Activated CD4-positive, CD25-positive, alpha-beta regulatory T cell treated with anti-CD3 and anti-CD28 coated beads, Interleukin-2, amount 50 U/mL, for 24 hours (primary cell): Measurements from ENCODE around the gene FAHD1.
A peak's percentile ranks its signal among the peaks of the same experiment; 100 is the strongest.
"Not testable (repeated sequence)": the region's sequence is repeated elsewhere in the genome, so short reads cannot be mapped to it uniquely, and the experiment has no call there.

ENCODE experiments used
- ATAC-seq, 2 donors: fragments of 150-1000 bp; cut with Tn5 transposase; one replicate each; pipeline ENCODE4 v1.10.0; 2021; ENCODE audit warnings: mild to moderate bottlenecking in 1 of 2, moderate library complexity in 1 of 2

Gene FAHD1

DNA sequence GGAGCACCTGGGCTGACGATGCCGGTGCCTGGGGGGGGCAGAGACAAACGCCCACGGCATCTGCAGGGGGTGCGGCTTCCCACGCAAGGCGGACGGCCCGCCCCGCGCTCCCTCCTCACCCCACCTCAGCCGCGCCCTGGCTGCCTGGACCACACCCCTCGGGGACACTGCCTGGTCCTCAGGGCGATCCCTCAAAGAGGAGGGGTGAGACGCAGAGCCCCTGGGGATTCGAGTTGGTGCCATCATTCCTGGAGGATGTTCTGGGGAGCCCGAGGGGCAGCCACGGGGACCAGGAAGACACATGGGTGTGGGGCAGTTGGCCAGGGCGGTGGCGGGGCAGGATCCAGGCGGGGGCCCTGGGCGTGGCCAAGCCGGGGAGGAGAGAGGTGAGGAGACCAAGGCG, 37.4 kb upstream of the FAHD1 start:
- ATAC-seq: no peak

DNA sequence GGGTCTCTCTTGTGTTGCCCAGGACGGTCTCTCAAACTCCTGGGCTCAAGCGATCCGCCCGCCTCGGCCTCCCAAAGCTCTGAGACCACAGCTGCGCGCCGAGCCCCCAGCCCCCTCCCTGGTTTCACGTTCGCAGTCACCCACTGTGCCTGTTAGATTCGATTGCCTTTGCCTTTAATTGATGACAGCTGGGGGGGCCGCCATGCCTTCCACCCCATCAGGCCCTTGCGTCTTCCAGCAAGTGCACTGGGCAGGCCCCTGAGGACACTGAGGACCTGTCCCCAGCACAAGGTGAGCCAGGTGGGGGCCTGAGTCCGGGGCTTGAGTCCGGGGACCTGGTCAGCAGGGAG, 36.8 kb upstream of the FAHD1 start:
- ATAC-seq: no peak

DNA sequence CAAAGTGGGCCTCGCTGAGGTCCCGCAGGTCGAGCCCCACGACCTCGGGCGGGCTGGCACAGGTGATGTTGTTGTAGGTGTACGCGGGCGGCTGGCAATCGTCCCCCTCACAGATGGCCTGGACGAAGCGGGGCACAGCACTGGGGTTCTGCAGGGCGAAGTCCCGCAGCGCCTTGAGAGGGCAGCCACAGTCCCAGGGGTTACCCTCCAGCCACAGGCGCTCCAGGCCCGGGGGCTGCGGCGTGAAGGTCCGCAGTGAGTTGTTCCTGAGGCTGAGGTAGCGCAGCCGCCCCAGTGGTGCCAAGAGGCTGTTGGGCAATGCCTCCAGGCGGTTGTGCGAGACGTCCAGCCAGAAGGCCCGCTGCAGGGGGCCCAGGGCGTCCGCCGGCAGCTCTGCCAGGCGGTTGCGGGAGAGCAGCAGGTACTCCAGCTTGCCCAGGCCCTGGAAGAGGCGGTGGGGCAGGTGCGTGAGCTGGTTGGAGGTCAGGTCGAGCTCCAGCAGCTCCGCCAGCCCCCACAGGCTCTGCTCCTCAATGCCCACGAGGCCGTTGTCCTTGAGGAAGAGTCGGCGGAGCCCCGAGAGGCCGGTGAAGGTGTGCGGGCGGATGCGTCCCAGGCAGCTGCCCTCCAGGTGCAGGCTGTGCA, 36.3 kb upstream of the FAHD1 start:
- ATAC-seq: no peak

DNA sequence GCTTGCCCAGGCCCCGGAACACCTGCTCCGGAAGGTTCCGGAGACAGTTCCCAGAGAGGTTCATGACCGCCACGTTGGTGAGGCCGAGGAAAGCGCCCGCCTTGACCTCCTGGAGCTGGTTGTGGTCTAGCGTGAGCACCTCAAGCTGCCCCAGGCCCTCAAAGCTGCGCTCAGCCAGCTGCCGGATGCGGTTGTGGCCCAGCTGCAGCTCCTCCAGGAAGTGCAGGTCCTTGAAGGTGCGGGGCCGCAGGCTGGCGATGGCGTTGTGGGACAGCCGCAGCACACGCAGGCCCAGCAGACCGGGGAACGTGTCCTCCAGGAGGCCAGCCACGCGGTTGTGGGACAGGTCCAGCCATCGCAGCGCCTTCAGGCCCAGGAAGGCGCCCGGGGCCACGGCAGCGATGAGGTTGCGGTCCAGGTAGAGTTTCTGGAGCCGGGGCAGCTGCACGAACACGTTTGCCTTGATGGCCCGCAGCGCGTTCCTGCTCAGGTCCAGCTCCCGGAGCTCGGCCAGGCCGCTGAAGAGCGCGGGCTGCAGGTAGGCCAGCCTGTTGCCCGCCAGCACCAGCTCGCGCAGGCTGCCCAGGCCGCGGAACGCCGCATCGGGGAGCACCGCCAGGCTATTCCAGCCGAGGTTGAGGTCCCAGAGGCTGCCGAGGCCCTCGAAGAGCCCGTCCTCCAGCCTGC, 35.6 kb upstream of the FAHD1 start:
- no peak for ATAC-seq

DNA sequence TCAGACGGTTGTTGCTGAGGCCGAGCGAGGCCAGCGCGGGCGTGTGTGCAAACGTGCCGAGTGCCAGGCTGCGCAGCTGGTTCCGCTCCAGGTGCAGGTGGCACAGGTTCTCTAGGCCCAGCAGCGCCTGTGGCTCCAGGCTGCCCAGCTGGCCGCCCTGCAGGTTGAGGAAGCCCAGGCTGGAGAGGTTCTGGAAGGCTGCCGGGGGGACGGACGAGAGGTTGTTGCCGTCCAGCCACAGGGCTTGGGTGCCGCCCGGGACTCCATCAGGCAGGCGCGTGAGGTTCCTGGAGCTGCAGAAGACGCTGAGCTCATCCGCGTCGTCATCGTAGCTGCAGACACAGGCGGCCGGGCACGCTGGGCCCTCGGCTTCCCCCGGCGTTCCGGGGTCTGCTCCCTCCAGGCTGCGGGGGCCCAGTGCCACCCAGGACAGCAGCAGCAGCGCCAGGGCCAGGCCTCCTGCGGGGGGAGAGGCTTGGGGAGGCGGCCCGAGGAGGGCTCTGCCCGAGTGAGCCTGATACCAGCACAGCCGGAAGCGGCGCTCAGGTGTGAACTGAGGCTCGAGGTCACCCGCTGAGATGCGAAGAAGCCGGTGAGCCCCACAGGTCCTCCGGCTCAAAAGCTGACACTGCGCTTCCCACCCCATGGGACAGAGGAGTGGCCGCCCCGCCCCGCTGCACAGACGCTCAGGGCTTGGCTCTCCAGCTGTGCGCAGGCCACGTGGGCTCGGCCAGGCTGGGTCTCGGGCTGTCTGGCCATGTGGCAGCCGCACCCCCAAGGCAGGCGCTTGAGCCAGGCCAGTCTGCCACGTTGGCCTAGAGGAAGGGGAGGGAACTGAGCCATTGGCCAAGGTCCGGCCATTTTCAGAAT, 34.8 kb upstream of the FAHD1 start:
- ATAC-seq: no peak

DNA sequence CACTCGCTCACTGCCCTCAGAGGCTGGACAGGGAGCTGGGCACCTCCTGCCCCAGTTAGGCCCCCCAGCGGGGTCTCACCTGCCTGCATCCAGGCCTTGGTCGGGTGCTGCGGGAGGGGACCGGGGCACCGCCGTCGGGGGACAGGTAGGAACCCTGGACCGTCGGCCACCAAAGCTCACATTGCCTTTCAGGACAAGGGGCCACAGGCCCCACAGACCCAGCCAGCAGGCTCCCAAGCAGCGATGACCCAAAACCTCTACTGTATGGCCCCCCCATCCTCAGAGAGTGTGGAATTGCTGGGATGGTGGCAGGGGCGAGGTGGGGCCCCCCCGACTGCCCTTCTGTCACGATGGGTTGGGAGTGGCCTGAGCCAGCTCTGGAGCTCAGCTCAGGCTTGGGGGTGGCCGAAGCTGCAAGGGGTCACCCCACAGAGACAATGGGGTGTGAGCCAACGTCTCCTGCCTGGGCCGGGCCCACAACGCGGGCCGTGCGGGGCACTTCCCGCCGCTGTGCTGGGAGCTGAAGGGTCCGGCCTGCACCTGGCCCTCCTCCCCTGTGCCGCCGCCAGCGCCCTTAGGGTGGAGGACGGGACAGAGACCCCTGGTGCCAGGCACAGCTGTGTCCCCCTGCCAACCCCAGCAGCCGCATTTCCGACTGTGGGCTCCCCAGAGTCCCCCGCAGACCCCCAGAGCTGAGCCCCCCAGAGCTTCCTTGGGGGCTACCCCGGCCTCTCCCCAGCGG, 34.0 kb upstream of the FAHD1 start:
- no peak for ATAC-seq

DNA sequence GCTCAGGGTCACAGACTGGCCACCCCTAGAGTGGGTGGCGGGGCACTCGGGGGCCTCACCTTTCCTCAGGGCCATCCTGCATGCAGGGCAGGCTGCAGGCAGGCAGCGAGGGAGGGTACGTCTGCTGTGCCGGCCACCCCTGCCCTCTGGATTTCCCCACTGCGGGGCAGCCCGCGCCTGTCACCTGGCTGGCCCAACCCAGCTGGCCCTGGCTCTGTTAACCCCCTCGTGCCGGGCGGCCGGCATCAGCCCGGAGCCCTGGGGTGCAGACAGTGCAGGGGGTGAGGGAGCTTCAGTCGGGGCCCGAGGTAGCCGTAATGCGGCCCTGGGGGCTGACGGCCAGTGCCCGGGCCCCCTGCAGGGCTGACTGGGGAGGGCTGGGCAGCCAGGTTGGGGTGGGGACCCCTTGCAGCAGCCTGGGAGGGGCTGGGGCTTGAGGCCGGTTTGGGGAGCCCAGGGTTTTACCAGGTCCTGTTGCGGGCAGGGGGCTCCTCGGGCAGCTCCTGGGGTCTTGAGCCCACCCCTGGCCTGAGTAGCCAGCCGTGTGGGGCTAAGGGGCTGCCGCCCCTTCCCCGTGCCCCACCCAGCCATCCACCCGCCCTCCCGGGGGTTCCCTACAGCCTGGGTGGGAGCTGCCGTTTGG, 33.3 kb upstream of the FAHD1 start, which contains the start of gene IGFALS:
Gene IGFALS (minus strand): TSS at position 128 of the 643 bp plus-strand sequence. CDS start 53 bp downstream, at position 75.
- no peak for ATAC-seq

DNA sequence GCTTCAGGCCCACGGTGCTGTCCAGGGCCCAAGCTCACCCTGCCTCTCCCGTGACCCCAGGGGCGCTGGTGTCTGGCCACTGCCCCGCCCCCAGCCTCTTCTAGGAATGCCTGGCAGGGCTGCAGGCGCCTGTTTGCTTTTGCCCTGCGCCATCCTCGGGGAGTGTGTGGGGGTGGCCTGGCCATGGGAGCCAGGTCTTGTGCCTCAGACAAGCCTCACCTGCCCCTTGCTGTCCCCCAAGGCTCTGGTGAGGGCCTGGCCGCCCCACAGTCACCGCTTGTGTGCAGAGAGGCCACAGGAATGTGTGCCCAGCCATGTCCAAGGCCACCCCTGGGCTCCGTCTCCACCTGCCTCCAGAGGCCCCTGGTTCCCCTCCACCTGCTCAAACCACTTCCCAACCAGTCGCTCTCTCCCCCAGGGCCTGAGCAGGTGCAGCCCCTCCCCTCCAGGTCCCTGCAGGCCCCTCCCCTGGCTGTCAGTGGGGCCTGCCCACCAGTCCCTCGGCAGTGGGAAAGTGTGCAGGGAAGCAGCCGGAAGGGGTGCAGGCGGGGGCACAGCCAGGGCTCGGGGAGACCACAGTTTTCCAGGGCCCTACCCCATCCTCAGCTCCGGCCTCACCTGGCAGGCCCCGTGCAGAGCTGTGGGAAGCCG, 32.7 kb upstream of the FAHD1 start:
- no peak for ATAC-seq

DNA sequence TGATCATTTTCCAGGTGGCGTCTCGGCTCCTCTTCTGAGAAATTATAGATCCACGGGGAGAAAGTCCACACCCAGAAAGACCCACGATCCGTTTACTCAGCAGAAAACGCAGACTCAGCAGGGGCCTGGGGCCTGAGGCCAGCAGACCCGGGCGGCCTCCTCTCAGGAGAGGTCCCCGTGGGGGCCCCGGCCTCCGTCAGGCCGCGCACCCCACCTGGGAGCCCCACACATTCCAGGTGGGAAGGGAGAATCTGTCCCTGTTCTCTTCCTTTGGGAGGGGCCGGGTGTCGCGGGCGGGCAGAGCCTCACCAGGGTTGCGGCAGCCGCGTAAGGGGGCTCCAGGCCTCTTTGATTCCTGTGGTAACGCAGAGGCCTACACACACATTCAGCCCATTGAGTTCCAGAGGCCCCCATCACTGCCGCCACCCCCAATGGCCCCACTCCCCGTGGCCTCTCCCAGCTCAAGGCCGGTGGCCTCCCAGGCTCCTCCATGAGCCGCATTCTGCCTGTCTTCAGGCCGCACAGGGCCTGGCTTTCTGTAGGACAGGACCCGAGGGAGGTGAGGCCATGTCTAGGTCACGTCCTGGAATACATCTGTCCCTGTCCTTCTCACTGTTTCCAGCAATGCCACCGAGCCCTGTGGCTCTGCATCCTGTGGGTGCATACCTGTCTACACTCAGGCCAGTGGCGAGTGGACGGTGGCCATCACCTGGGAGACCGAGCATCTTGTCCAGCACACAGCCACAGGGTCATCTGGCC, 31.9 kb upstream of the FAHD1 start:
- ATAC-seq: no peak

DNA sequence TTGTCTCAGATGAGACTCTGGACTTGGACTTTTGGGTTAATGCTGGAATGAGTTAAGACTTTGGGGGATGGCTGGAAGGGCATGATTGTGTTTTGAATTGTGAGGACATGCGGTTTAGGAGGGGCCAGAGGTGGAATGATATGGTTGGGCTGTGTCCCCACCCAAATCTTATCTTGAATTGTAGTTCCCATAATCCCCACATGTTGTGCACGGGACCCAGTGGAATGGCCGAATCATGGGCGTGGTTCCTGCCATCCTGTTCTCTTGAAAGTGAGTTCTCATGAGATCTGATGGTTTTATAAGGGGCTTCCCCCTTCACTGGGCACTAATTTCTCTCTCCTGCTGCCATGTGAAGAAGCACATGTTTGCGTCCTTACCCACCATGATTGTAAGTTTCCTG, 27.7 kb upstream of the FAHD1 start:
- not testable (repeated sequence) for ATAC-seq

DNA sequence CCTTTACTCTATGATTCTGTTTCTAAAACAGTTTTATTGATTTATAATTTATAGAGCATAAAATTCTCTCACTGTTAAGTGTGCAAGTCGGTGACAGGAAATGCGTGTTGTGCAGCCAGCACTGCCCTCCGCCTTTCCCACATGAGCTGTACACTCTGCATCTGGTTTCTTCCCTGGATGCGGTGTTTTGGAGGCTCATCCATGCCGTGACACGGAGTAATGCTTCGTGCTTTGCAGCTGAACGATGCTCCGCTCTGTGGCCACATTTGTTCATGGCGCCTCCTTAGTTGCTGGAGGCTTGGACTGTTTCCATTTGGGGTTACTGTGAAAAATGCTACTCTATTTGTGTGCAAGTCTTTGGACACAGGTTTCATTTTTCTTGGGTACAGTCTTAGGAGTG, 26.3 kb upstream of the FAHD1 start:
- ATAC-seq: no peak

DNA sequence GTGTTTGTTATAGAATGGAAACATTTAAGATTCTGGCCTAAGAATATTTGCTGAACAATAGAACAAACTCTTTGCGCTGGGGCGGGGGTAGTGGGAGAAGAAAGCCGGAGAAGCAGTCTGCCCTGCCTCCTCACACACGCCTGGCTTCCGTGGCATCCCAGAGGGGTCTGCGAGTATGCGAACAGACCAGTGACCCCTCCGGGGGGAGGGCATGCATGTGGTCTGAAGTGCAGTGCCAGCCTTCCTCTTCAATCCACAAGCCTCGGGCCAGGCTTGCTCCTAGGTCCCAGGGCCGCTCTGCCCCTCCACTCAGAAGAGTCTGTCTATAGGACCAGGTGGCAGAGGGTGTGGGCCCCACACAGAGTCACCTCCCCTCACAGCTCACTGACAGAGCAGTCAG, 19.4 kb upstream of the FAHD1 start:
- ATAC-seq: no peak

DNA sequence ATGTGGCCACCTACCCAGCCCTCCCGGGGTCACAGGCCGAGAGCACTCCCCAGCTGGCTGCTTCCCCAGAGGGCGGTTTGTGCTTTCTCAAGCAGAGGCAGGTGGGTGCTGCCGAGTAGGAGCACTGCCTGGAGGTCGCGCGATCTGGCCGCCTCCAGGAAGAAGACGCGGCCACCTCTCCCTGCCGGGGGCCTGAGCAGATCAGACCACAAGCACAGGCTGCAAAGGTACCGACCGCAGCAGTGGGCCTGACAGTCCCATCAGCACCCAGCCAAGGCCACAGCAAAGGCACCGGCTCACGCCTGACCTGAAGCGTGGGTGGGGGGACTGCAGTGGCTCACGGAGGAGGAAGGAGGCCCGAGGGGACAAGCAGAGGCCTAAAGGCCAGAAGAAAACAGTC, 18.3 kb upstream of the FAHD1 start:
- no peak for ATAC-seq

DNA sequence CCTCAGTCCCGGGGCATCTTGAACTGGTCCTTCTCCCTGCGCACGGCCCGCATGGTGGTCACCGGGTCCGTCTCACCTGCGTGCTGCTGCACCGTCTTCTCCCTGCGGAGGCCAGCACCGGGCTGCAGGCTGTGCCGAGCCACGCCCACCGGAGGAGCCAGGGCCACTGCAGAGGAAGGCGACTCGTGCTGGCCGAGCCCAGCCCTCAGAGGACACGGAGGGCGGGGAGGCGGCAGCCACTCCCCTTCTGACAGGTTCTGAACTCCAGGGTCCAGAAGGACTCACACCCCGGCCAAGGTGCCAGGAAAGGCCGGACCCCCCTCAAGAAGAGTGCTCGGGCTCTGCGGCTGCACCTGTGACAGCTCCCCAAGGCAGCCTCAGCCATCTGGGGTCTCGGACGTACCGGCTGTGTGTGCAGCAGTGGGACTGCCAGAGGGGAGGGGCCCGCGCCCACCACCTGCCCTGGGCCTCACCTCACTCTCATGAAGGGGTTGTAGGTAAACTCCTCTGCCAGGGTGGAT, 17.7 kb upstream of the FAHD1 start:
- no peak for ATAC-seq

DNA sequence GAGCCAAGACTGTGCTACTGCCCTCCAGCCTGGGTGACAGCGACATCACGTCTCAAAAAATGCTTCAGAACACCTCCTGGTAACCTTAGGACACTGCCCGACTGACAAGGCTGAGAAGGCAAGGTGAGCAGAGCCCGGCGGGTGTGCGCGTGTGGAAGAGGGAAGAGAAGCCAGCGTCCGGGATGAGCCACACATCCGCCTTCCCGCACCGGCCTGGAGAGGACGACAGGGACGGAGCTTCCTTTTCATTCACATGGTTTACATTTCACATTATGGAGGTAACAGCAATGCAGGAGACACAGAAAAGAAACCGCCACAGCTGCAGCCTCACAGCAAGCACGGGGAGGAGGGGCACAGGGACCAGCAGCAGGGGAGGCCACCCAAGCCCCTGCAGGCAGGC, 16.9 kb upstream of the FAHD1 start:
- ATAC-seq: no peak

DNA sequence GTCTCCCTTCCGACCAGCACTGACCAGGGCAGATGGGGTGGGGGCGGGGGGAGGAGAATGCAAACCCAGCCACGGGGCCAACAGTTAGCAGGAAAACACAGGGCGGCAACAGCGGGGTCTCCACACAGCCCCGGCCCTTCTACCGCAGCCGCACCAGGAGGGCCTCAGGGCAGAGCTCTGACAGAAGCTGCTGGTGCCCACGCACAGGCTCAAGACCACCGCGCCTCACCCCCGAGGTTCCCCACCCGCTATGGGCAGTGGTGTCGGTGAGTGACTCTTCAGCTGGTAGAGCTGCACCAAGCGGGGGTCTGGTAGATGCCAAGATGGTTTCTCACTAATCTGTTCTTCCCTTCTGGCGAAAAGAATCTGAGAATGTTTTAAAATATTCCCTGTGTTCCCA, 16.5 kb upstream of the FAHD1 start:
- ATAC-seq: no peak

DNA sequence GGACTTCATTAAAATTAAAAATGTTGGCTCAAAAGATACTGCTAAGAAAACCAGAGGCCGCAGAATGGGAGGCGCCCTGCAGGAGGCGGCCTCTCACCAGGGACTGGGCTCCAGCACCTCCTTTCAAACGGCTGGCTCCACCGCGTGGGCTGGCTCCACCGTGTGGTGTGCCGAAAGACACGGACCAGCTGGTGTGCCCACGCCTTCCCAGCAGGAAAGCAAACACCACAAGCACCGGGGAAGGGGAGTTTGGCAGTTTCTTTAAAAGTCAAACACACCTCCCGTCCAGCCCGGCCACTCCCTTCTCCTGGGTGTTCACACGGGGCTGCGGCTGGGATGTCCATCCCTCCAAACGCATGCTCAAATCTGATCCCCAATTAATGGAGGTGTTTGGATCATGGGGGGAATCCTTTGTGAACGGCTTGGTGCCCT, 14.3 kb upstream of the FAHD1 start:
- peak; percentile 41 to 51 for ATAC-seq

DNA sequence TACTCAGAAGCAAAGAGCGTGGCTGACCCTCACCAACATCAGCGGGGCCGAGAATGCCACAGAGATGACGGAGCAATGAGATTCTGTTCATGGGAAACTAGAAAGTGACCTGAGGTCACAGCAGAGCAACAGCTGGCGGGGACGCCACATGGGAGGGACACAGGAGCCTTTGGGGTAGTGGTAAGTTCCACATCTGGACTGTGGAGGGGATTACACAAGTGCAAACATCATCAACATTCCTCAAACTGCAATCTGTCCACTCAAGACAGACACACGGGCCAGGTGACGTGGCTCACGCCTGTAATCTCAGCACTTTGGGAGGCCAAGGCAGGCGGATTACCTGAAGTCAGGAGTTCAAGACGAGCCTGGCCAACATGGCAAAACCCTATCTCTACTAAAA, 11.5 kb upstream of the FAHD1 start:
- no peak for ATAC-seq

DNA sequence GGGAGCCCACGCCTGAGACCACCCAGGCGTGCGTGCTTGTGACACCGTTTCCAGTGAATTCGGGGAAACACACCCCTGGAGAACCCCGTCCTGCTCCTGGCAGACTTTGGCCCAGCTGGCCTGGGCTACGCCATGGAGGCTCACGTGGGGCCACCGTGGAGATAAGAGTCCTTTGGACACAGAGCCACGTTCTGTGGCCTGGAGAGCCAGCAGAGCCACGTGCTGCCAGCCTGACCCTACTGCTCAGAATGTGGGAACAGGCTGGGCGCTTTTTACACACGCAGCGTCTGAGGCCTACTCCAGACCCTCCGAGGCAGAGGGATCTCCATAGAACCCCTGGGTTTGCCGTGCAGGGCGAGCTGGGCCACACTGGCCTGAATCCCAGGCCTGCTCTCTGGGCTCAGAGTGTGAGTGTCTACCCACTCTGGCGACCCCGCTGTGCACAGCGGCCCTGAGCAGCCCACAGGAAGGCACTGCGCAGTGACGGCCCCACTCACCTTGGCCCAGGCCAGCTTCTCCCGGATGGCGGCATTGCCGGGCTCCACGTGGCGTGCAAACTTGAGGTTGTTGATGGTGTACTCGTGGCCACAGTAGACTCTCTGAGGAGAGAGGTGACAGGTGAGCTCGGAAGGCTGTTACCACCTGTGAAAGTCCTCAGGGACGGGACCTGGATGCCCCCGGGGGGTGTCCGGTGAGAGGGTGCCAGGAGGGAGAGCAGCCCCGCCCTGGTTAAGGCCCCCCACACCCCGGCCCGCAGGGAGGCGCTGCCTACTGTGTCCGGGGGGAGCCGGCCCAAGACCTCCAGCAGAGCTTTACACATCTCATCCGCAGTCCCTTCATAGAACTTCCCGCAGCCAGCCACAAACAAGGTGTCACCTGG, 10.4 kb upstream of the FAHD1 start:
- ATAC-seq: no peak

DNA sequence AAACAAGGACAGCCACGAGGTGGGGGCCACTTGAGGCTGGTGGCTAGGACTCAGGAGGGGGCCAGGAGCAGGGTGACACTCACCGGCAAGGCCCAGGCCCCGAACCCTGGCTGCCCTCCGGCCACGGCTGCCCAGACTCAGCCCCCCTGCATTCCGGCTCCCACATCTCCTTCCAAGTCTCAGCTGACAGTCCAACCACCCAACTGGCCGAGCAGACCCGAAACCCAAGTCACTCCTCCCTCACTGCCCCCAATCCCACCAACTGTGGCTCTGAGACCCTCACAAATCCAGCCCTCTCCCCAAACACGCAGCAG, 9.8 kb upstream of the FAHD1 start:
- ATAC-seq: no peak
